SK-N-SH (cell line): Measurements from ENCODE around the gene THSD7A. TPM values are rescaled to one million over a fixed set of nuclear protein-coding genes. Genes with fewer than 3 reads are reported as not detected.

Experiments used
- CTCF ChIA-PET: fragments of 300-600, 350-600 bp; formaldehyde crosslinking; extraction: SDS; loops from one replicate; lab custom pipeline; 2021; lab: Yijun Ruan, JAX
- POLR2A ChIA-PET: fragments of 350-600 bp; sonication (Branson Sonifier 250); formaldehyde crosslinking; extraction: SDS; loops from one replicate; lab custom pipeline; 2020; ENCODE audit warnings: antibody characterized with exemption, inconsistent platforms; lab: Yijun Ruan, JAX
- DNase-seq: peaks from one replicate; pipeline ENCODE4 v3.0.0; 2012
- H2AFZ ChIP-seq: fragments of 200-600 bp; sonication (generic); 2 replicates; pipeline ENCODE4 v1.8.1; 2016; ENCODE audit warnings: antibody characterized with exemption, mild to moderate bottlenecking, low read depth
- H3F3A ChIP-seq: fragments of 200-600 bp; sonication (generic); replicated peaks from 2 replicates; pipeline ENCODE3; 2016; ENCODE audit warnings: antibody characterized with exemption, mild to moderate bottlenecking; ENCODE audit not compliant: insufficient read depth
- H3K27ac ChIP-seq, 2 experiments: fragments of 200-500 bp in 1 of 2; fragments of 200-600 bp in 1 of 2; sonication (Bioruptor generic) in 1 of 2; sonication (generic), shearing (Covaris generic) in 1 of 2; 2 replicates each; pipeline versions ENCODE4 v1.5.1 to v1.6.1; 2014 to 2016; ENCODE audit warnings: low read depth in 2 of 2, inconsistent platforms in 1 of 2, low read length in 1 of 2, mild to moderate bottlenecking in 1 of 2, mixed read lengths in 1 of 2
- H3K27me3 ChIP-seq: fragments of 200-600 bp; sonication (generic), shearing (Covaris generic); 2 replicates; pipeline ENCODE4 v1.6.1; 2016; ENCODE audit warnings: mixed run types; ENCODE audit not compliant: insufficient read depth
- H3K36me3 ChIP-seq, 2 experiments: fragments of 200-500 bp in 1 of 2; fragments of 200-600 bp in 1 of 2; sonication (Bioruptor generic) in 1 of 2; sonication (generic) in 1 of 2; replicated peaks in 1 of 2; 2 replicates each; pipeline versions ENCODE3 to v1.5.1; 2014 to 2016; ENCODE audit warnings: low read length in 1 of 2, mild to moderate bottlenecking in 1 of 2; ENCODE audit not compliant: insufficient read depth in 2 of 2, control insufficient read depth in 1 of 2
- H3K4me1 ChIP-seq, 2 experiments: fragments of 200-500 bp in 1 of 2; fragments of 200-600 bp in 1 of 2; sonication (Bioruptor generic) in 1 of 2; sonication (generic), shearing (Covaris generic) in 1 of 2; 2 replicates each; pipeline versions ENCODE4 v1.5.1 to v1.6.1; 2014 to 2016; ENCODE audit warnings: low read depth in 1 of 2, low read length in 1 of 2, mixed run types in 1 of 2; ENCODE audit not compliant: insufficient read depth in 2 of 2, control insufficient read depth in 1 of 2
- H3K4me2 ChIP-seq: fragments of 200-600 bp; sonication (generic), shearing (Covaris generic); 2 replicates; pipeline ENCODE4 v1.6.1; 2017; ENCODE audit warnings: mixed run types
- H3K4me3 ChIP-seq, 2 experiments: fragments of 200-500 bp in 1 of 2; fragments of 200-600 bp in 1 of 2; sonication (Bioruptor generic) in 1 of 2; sonication (generic), shearing (Covaris generic) in 1 of 2; 2 replicates each; pipeline versions ENCODE4 v1.5.1 to v1.8.1; 2014 to 2016; ENCODE audit warnings: low read depth in 2 of 2, inconsistent platforms in 1 of 2, low read length in 1 of 2, mild to moderate bottlenecking in 1 of 2, mixed read lengths in 1 of 2, moderate library complexity in 1 of 2
- H3K79me2 ChIP-seq: fragments of 200-600 bp; sonication (generic); 2 replicates; pipeline ENCODE4 v1.8.1; 2017; ENCODE audit warnings: mild to moderate bottlenecking; ENCODE audit not compliant: insufficient read depth
- H3K9ac ChIP-seq: fragments of 200-600 bp; sonication (generic); 2 replicates; pipeline ENCODE4 v1.6.1; 2017; ENCODE audit warnings: mixed run types
- H3K9me2 ChIP-seq: fragments of 200-600 bp; sonication (generic); 2 replicates; pipeline ENCODE4 v1.6.1; 2017; ENCODE audit warnings: mixed run types
- H3K9me3 ChIP-seq: fragments of 200-600 bp; sonication (generic); 2 replicates; pipeline ENCODE4 v1.6.1; 2017; ENCODE audit warnings: mixed run types, mild to moderate bottlenecking, moderate library complexity
- H4K20me1 ChIP-seq: fragments of 200-600 bp; sonication (generic); 2 replicates; pipeline ENCODE4 v1.6.1; 2017; ENCODE audit warnings: mild to moderate bottlenecking, mixed run types; ENCODE audit not compliant: insufficient read depth
- CHD2 ChIP-seq: fragments of 150-350 bp; IDR thresholded peaks from 2 replicates; pipeline ENCODE4 v1.6.1; 2018; ENCODE audit warnings: low read length; ENCODE audit not compliant: partially characterized antibody
- ELF1 ChIP-seq: IDR thresholded peaks from 2 replicates; pipeline ENCODE4 v1.4.0; 2012
- FOSL2 ChIP-seq: IDR thresholded peaks from 2 replicates; pipeline ENCODE4 v1.4.0; 2012; ENCODE audit warnings: low read depth, mild to moderate bottlenecking, moderate library complexity, borderline replicate concordance
- JUND ChIP-seq: IDR thresholded peaks from 2 replicates; pipeline ENCODE4 v1.4.0; 2012
- MEF2A ChIP-seq: IDR thresholded peaks from 2 replicates; pipeline ENCODE4 v1.4.0; 2012; ENCODE audit warnings: low read depth, borderline replicate concordance
- NRF1 ChIP-seq: IDR thresholded peaks from 2 replicates; pipeline ENCODE4 v1.6.1; 2012; ENCODE audit warnings: low read depth, mild to moderate bottlenecking, low read length
- POLR2AphosphoS5 ChIP-seq: IDR thresholded peaks from 2 replicates; pipeline ENCODE4 v1.6.1; 2012; ENCODE audit warnings: low read depth, low read length
- SMC3 ChIP-seq: IDR thresholded peaks from 2 replicates; pipeline ENCODE4 v1.6.1; 2012; ENCODE audit warnings: low read depth, low read length, improper control_type of control experiment
- TAF1 ChIP-seq: IDR thresholded peaks from 2 replicates; pipeline ENCODE4 v1.6.1; 2012; ENCODE audit warnings: low read depth, mild to moderate bottlenecking, low read length, moderate library complexity, borderline replicate concordance
- TCF12 ChIP-seq: IDR thresholded peaks from 2 replicates; pipeline ENCODE4 v1.4.0; 2012
- WGBS: methylation state at CpG from one replicate; pipeline ENCODE4 v1.1.6; 2017; ENCODE audit warnings: low lambda C conversion rate; 5-methylcytosine and 5-hydroxymethylcytosine counted together
- polyA plus RNA-seq, 3 experiments: library from polyadenylated mRNA; depleted of rRNA; stranded (reverse); fragments of >200 nt; gene quantifications; 2 replicates each; pipeline ENCODE4 v1.2.3, GENCODE V29; 2012
- TF ChIP-seq, protein P1 (sequence below): fragments of 150-350 bp; IDR thresholded peaks from 2 replicates; pipeline ENCODE4 v1.6.1; 2016; ENCODE audit warnings: mild to moderate bottlenecking, low read depth, low read length
- TF ChIP-seq, protein P2 (sequence below): IDR thresholded peaks from 2 replicates; pipeline ENCODE4 v1.4.0; 2012; ENCODE audit warnings: low read depth, borderline replicate concordance
- TF ChIP-seq, protein P3 (sequence below): IDR thresholded peaks from 2 replicates; pipeline ENCODE4 v1.6.1; 2012; ENCODE audit warnings: mild to moderate bottlenecking, low read depth, low read length, moderate library complexity

The THSD7A gene
- polyA plus RNA-seq, 1 of the 3 experiments (the other 2 are of a cell fraction), result 0.16 TPM

DNA sequence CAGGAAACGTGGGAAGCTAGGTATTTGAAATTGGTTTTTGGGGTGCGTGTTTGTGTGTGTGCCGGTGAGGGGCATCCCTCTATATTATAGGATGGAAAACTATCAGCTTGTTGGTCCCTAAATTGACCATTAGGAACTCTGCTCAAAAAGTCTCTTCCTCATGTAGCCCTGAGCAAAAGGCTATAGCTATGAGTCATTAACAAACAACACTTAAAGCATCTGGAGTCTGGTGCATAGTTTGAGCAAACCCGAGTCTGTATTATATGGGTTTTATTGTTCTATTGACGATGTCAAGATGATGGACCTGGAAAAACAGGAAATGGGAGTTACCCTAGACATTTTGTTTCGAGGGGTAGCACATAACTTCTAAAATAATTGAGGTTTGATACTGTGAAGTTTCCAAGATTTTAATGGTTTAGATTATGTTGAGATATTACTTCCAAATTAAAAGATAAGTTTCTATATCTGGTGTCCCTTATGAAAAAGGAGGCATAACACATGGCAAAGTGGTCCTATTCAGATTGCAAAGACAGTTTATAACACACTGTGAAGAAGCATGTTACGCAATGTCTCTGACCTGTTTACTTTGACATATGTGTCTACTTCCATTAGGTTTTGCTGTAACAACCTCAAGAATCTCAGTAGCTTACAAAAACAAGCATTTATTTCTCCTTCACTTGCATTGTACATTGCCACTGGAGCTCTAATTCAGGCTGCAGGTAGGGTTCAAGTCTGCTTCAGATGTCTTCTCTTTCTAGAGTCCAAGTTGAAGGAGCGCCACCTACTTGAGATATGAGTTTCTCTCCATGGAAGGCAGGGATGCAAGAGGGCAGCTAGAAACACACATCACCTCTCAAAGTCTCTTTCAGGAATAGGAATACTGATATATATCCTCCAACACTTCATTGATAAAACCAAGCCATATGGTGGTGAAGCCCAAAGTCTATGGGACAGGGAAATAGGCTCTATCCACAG lies 500.6 kb downstream of the THSD7A start:
- Histone ChIP-seq H3K36me3 (no peaks in the 10 kb centered on the region), H3K4me3 (no peak overlapping the region), H3K27ac (no peak overlapping the region), H3K9me3 (no peaks in the 10 kb centered on the region), H3F3A (no peaks in the 10 kb centered on the region), H3K4me1 (no peaks in the 10 kb centered on the region), H3K9me2 (no peaks in the 10 kb centered on the region), H4K20me1 (no peaks in the 10 kb centered on the region), H3K27me3 (no peaks in the 10 kb centered on the region), H3K9ac (no peak overlapping the region), H3K4me2 (no peak overlapping the region), H2AFZ (no peak overlapping the region), H3K79me2 (no peaks in the 10 kb centered on the region)
- TF ChIP-seq FOSL2 (no peak), MEF2A (no peak), SMC3 (no peak), ELF1 (no peak), JUND (no peak), TAF1 (no peak), POLR2AphosphoS5 (no peak), CHD2 (no peak), TCF12 (no peak), NRF1 (no peak)
- TF ChIP-seq, protein P1, sequence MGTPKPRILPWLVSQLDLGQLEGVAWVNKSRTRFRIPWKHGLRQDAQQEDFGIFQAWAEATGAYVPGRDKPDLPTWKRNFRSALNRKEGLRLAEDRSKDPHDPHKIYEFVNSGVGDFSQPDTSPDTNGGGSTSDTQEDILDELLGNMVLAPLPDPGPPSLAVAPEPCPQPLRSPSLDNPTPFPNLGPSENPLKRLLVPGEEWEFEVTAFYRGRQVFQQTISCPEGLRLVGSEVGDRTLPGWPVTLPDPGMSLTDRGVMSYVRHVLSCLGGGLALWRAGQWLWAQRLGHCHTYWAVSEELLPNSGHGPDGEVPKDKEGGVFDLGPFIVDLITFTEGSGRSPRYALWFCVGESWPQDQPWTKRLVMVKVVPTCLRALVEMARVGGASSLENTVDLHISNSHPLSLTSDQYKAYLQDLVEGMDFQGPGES, result no peak
- TF ChIP-seq, protein P2, sequence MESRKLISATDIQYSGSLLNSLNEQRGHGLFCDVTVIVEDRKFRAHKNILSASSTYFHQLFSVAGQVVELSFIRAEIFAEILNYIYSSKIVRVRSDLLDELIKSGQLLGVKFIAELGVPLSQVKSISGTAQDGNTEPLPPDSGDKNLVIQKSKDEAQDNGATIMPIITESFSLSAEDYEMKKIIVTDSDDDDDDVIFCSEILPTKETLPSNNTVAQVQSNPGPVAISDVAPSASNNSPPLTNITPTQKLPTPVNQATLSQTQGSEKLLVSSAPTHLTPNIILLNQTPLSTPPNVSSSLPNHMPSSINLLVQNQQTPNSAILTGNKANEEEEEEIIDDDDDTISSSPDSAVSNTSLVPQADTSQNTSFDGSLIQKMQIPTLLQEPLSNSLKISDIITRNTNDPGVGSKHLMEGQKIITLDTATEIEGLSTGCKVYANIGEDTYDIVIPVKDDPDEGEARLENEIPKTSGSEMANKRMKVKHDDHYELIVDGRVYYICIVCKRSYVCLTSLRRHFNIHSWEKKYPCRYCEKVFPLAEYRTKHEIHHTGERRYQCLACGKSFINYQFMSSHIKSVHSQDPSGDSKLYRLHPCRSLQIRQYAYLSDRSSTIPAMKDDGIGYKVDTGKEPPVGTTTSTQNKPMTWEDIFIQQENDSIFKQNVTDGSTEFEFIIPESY, result no peak
- TF ChIP-seq, protein P3, sequence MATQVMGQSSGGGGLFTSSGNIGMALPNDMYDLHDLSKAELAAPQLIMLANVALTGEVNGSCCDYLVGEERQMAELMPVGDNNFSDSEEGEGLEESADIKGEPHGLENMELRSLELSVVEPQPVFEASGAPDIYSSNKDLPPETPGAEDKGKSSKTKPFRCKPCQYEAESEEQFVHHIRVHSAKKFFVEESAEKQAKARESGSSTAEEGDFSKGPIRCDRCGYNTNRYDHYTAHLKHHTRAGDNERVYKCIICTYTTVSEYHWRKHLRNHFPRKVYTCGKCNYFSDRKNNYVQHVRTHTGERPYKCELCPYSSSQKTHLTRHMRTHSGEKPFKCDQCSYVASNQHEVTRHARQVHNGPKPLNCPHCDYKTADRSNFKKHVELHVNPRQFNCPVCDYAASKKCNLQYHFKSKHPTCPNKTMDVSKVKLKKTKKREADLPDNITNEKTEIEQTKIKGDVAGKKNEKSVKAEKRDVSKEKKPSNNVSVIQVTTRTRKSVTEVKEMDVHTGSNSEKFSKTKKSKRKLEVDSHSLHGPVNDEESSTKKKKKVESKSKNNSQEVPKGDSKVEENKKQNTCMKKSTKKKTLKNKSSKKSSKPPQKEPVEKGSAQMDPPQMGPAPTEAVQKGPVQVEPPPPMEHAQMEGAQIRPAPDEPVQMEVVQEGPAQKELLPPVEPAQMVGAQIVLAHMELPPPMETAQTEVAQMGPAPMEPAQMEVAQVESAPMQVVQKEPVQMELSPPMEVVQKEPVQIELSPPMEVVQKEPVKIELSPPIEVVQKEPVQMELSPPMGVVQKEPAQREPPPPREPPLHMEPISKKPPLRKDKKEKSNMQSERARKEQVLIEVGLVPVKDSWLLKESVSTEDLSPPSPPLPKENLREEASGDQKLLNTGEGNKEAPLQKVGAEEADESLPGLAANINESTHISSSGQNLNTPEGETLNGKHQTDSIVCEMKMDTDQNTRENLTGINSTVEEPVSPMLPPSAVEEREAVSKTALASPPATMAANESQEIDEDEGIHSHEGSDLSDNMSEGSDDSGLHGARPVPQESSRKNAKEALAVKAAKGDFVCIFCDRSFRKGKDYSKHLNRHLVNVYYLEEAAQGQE, result no peak
- DNase-seq, result no peak
- ChIA-PET CTCF (interaction anchor here (0.9 to 2.7 kb wide), 2 partner anchors 9 to 12 kb away, joined by 3 to 12 read pairs; no protein-coding TSS in a partner anchor), POLR2A (no interaction called here)
- 44% methylated on average over 8 of the region's 8 CpGs for WGBS
